Measurements from ENCODE around the gene C17orf78. TPM values are rescaled to one million over a fixed set of nuclear protein-coding genes. Genes with fewer than 3 reads are reported as not detected.

C17orf78 gene
- total and polyA plus RNA-seq, 2 of the 8 experiments (the other 6 are each of a cell fraction or from before 2014, with no cell fraction given): not detected

DNA sequence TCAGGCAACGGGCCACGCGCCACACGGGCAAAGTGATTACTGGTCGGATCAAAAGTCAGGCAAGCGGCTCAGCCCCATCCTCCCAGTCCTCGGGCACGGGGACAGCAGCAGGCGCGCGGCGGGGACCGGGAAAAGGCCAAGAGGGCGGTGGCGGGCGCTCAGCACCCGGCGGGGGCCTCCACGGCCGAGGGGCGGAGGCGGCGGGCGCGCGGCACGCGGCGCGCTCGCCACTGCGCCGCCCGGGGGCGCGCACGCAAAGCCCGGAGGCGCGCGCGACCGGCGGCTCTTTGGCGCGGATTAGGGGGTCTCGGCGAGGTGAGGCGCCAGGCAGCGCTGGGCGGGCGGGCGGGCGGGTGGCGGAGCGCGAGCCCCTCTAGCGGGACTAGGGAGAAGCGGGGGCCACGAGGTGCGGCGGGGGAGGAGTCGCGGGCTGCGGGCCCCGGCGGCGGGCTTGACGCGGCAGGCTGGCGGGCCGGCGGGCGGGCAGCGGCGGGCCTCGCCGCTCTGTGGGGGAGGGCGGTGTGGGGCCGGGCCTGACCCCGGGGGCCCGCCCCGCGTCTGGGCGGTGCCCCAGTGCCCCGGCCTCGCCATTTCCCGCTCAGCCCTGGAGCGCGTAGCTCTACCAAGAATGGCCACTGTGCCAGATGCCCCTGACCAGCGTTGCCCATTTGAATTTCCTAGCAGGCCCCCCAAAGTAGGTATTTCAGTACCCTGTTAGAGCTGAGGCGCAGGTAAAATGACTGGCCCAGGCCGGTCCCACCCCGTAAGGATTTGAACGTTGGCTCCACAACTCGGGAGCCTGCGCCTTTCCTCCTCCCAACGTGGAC is 31.1 kb downstream of the C17orf78 start, which contains the start of the genes ACACA and TADA2A (continued):
- TF ChIP-seq POU5F1 (IDR thresholded peaks at IDR 0.05; ENCODE audit: low read depth, low read length) (no peak), GTF2F1 (IDR thresholded peaks at IDR 0.05; ENCODE audit: borderline replicate concordance, low read depth, low read length) (no peak), TAF7 (optimal IDR thresholded peaks at IDR 0.05; ENCODE audit: borderline replicate concordance, low read depth, low read length) (peak; percentile 64), SP2 (IDR thresholded peaks at IDR 0.05; ENCODE audit: low read length) (no peak), CTBP2 (IDR thresholded peaks at IDR 0.05; ENCODE audit: borderline replicate concordance, insufficient read depth, insufficient read length, low read length) (no peak), KDM1A (IDR thresholded peaks at IDR 0.05; ENCODE audit: borderline replicate concordance, low read length) (no peak), JUND (IDR thresholded peaks at IDR 0.05; ENCODE audit: low read length) (no peak), POLR2AphosphoS5 (IDR thresholded peaks at IDR 0.05; ENCODE audit: low read depth, low read length) (peak; percentile 95), BACH1 (IDR thresholded peaks at IDR 0.05; ENCODE audit: low read length) (no peak), POLR2A (IDR thresholded peaks at IDR 0.05; ENCODE audit: control extremely low read depth in 1 of 2, low read depth in 2 of 2, low read length in 2 of 2) (peak; percentile 75 to 91), NRF1 (IDR thresholded peaks at IDR 0.05; ENCODE audit: low read depth, low read length) (no peak), ASH2L (IDR thresholded peaks at IDR 0.05; ENCODE audit: low read length) (no peak), RNF2 (IDR thresholded peaks at IDR 0.05; ENCODE audit: borderline replicate concordance, low read depth, low read length, missing control alignments, poor library complexity, severe bottlenecking) (no peak), BRCA1 (IDR thresholded peaks at IDR 0.05; ENCODE audit: low read depth, low read length) (no peak), CREB1 (IDR thresholded peaks at IDR 0.05) (no peak), KDM5A (IDR thresholded peaks at IDR 0.05; ENCODE audit: low read length) (no peak), SAP30 (IDR thresholded peaks at IDR 0.05; ENCODE audit: insufficient read depth, insufficient replicate concordance, low read length) (no peak), SP1 (IDR thresholded peaks at IDR 0.05; ENCODE audit: low read depth, low read length) (no peak), NANOG (IDR thresholded peaks at IDR 0.05; ENCODE audit: insufficient read depth, low read depth, low read length, poor library complexity, severe bottlenecking) (no peak), TEAD4 (IDR thresholded peaks at IDR 0.05; ENCODE audit: low read depth, low read length) (no peak)
- TF ChIP-seq, protein P1, sequence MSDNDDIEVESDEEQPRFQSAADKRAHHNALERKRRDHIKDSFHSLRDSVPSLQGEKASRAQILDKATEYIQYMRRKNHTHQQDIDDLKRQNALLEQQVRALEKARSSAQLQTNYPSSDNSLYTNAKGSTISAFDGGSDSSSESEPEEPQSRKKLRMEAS (IDR thresholded peaks at IDR 0.05): peak; percentile 63

Data from H1 (cell line).